ENCODE measurements around the gene PPP1R3A. TPM values are rescaled to one million over a fixed set of nuclear protein-coding genes. Genes with fewer than 3 reads are reported as not detected.

The PPP1R3A gene, protein sequence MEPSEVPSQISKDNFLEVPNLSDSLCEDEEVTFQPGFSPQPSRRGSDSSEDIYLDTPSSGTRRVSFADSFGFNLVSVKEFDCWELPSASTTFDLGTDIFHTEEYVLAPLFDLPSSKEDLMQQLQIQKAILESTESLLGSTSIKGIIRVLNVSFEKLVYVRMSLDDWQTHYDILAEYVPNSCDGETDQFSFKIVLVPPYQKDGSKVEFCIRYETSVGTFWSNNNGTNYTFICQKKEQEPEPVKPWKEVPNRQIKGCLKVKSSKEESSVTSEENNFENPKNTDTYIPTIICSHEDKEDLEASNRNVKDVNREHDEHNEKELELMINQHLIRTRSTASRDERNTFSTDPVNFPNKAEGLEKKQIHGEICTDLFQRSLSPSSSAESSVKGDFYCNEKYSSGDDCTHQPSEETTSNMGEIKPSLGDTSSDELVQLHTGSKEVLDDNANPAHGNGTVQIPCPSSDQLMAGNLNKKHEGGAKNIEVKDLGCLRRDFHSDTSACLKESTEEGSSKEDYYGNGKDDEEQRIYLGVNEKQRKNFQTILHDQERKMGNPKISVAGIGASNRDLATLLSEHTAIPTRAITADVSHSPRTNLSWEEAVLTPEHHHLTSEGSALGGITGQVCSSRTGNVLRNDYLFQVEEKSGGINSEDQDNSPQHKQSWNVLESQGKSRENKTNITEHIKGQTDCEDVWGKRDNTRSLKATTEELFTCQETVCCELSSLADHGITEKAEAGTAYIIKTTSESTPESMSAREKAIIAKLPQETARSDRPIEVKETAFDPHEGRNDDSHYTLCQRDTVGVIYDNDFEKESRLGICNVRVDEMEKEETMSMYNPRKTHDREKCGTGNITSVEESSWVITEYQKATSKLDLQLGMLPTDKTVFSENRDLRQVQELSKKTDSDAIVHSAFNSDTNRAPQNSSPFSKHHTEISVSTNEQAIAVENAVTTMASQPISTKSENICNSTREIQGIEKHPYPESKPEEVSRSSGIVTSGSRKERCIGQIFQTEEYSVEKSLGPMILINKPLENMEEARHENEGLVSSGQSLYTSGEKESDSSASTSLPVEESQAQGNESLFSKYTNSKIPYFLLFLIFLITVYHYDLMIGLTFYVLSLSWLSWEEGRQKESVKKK
- not detected for total RNA-seq (2021; ENCODE audit: unreplicated experiment)
- polyA plus RNA-seq (2012; ENCODE audit: insufficient read length), result not detected
- not detected for Bru-seq, nascent RNA
- not detected for BruChase-seq, experiment 1, labeled RNA remaining after a 2-hour chase
- not detected for BruChase-seq, experiment 2, labeled RNA remaining after a 6-hour chase
- long read RNA-seq, result 0 reads

GRCh38 chr7:113918946-113919345 lies at the start of gene PPP1R3A:
TSS of gene PPP1R3A (minus strand) at chr7:113919009. CDS start at chr7:113918996, 13 bp downstream.
- Histone ChIP-seq H3K27me3 (ENCODE audit: control insufficient read depth, insufficient read depth, low read length) (no peaks in the 10 kb centered on the region), H3K4me1 (ENCODE audit: control insufficient read depth, insufficient read depth, low read length) (no peaks in the 10 kb centered on the region), H3K27ac (ENCODE audit: low read length) (no peak within 1 kb of the TSS), H3K36me3 (ENCODE audit: control insufficient read depth, insufficient read depth, low read length) (no peaks in the 10 kb centered on the region), H3K4me3 (ENCODE audit: low read depth in 2 of 2, low read length in 2 of 2) (no peak within 1 kb of the TSS), H3K9me3 (ENCODE audit: control insufficient read depth, insufficient read depth, low read depth, low read length) (no peaks in the 10 kb centered on the region; the same call in 1 of the 2 replicates)
- no peak for ATAC-seq
- POLR2A ChIA-PET, result no interaction called here
- no TSS peak for BruUV-seq (replicated peaks)
- intact Hi-C loops (cut with micrococcal nuclease; ENCODE audit: unreplicated experiment) (no loop called here), in situ Hi-C loops (cut with HindIII; ENCODE audit: low pct_unique_long_range_greater_than_20kb, low sequenced_read_pairs) (no loop called here)
- TF ChIP-seq POLR2AphosphoS5 (IDR thresholded peaks at IDR 0.05; ENCODE audit: low read depth, low read length), result no peak
- TF ChIP-seq SIN3A (IDR thresholded peaks at IDR 0.05; ENCODE audit: borderline replicate concordance, insufficient read depth, low read depth, low read length), result no peak
- CTCF ChIA-PET, result no interaction called here
- DNase-seq (ENCODE audit: low read depth, low spot score), result no peak

DNA sequence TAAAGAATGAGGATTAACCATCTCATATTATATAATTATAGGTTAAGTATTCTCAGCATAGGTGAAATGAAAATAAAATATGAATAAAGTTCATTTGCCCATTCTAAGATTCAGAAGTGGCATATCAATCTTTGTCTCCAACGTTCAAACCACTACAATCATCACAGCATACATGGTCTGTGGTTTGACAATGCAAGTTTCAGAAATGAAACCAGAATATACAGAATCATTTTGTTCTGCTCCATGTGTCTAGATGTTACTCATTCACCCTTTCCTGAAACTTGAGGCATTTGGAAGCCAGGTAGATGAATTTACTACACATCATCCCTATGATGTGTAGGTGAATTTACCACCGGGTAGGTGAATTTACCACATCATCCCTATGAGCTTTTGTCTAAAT lies 44.5 kb upstream of the PPP1R3A start:
- intact Hi-C loops (cut with micrococcal nuclease; ENCODE audit: unreplicated experiment) (no loop called here), in situ Hi-C loops (cut with HindIII; ENCODE audit: low pct_unique_long_range_greater_than_20kb, low sequenced_read_pairs) (no loop called here)
- POLR2A ChIA-PET, result no interaction called here
- Histone ChIP-seq H3K9me3 (ENCODE audit: control insufficient read depth, insufficient read depth, low read depth, low read length) (no peaks in the 10 kb centered on the region), H3K4me3 (ENCODE audit: low read depth in 2 of 2, low read length in 2 of 2) (no peak overlapping the region), H3K27ac (ENCODE audit: low read length) (no peak overlapping the region), H3K4me1 (ENCODE audit: control insufficient read depth, insufficient read depth, low read length) (no peaks in the 10 kb centered on the region), H3K27me3 (ENCODE audit: control insufficient read depth, insufficient read depth, low read length) (no peaks in the 10 kb centered on the region), H3K36me3 (ENCODE audit: control insufficient read depth, insufficient read depth, low read length) (no peaks in the 10 kb centered on the region)
- no peak for ATAC-seq
- no peak for TF ChIP-seq CTCF (IDR thresholded peaks at IDR 0.05)
- no TSS peak for BruUV-seq (replicated peaks)
- DNase-seq (ENCODE audit: low read depth, low spot score), result no peak
- CTCF ChIA-PET, result no interaction called here

DNA sequence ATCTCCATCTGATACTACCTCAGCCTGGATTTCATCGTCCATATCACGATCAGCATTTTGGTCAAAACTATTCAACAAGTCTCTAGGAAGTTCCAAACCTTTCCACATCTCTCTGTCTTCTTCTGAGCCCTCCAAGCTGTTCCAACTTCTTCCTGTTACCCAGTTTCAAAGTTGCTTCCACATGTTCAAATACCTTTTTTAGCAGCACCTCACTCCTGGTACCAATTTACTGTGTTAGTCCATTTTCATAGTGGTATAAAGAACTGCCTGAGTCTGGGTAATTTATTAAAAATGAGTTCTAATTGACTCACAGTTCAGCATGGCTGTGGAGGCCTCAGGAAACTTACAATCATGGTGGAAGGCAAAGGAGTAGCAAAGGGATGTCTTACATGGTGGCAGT lies 41.1 kb upstream of the PPP1R3A start:
- DNase-seq (ENCODE audit: low read depth, low spot score), result no peak
- no peaks in the 10 kb centered on the region for H3K36me3 ChIP-seq (ENCODE audit: control insufficient read depth, insufficient read depth, low read length)
- no peaks in the 10 kb centered on the region for H3K27me3 ChIP-seq (ENCODE audit: control insufficient read depth, insufficient read depth, low read length)
- in situ Hi-C loops (cut with HindIII; ENCODE audit: low pct_unique_long_range_greater_than_20kb, low sequenced_read_pairs) (no loop called here), intact Hi-C loops (cut with micrococcal nuclease; ENCODE audit: unreplicated experiment) (no loop called here)
- CTCF ChIA-PET, result no interaction called here
- no peak for ATAC-seq
- TF ChIP-seq POLR2AphosphoS5 (IDR thresholded peaks at IDR 0.05; ENCODE audit: low read depth, low read length), result no peak
- TF ChIP-seq TCF7L2 (IDR thresholded peaks at IDR 0.05; ENCODE audit: low read depth, low read length), result no peak
- no TSS peak for BruUV-seq (replicated peaks)
- no peaks in the 10 kb centered on the region for H3K9me3 ChIP-seq (ENCODE audit: control insufficient read depth, insufficient read depth, low read depth, low read length)
- no peak overlapping the region for H3K27ac ChIP-seq (ENCODE audit: low read length)
- no peaks in the 10 kb centered on the region for H3K4me1 ChIP-seq (ENCODE audit: control insufficient read depth, insufficient read depth, low read length)
- POLR2A ChIA-PET, result interaction anchor here (0.6 kb wide), 1 partner anchor 61 kb away, joined by 14 read pairs; no protein-coding TSS in a partner anchor
- H3K4me3 ChIP-seq (ENCODE audit: low read depth in 2 of 2, low read length in 2 of 2), result no peak overlapping the region
